Sigmoid colon (tissue), 7 donors: ENCODE results near the gene NTHL1. TPM values are rescaled to one million over a fixed set of nuclear protein-coding genes. Genes with fewer than 3 reads are reported as not detected.
A peak's percentile ranks its signal among the peaks of the same experiment; 100 is the strongest.

Source experiments
- DNase-seq: peaks from one replicate; pipeline ENCODE4 v3.0.0-alpha.2; 2019
- H3K27ac ChIP-seq, 4 donors: fragments of 200-600 bp; sonication (generic); one replicate each; pipeline ENCODE4 v1.5.1; 2016 to 2019; ENCODE audit warnings: mild to moderate bottlenecking in 1 of 4
- H3K27me3 ChIP-seq, 3 donors: fragments of 200-600 bp; sonication (generic); one replicate each; pipeline ENCODE4 v1.5.1; 2019; ENCODE audit warnings: mild to moderate bottlenecking in 1 of 3
- H3K36me3 ChIP-seq, 4 donors: fragments of 200-600 bp; sonication (generic); one replicate each; pipeline ENCODE4 v1.5.1; 2016 to 2019
- H3K4me1 ChIP-seq, 4 donors: fragments of 200-600 bp; sonication (generic); one replicate each; pipeline ENCODE4 v1.5.1; 2017 to 2019
- H3K4me3 ChIP-seq, 4 donors: fragments of 200-600 bp; sonication (generic); one replicate each; pipeline ENCODE4 v1.5.1; 2017 to 2019; ENCODE audit warnings: mild to moderate bottlenecking in 2 of 4, moderate library complexity in 1 of 4
- H3K9me3 ChIP-seq, 4 donors: fragments of 200-600 bp in 3 of 4; sonication (generic) in 3 of 4; one replicate each; pipeline versions ENCODE4 v1.5.1 to v1.6.1; 2013 to 2019
- EP300 ChIP-seq, 4 donors: sonication (generic); formaldehyde crosslinking; IDR thresholded peaks; one replicate each; pipeline ENCODE4 v1.6.1; 2017; ENCODE audit warnings: antibody characterized with exemption in 4 of 4
- POLR2A ChIP-seq, 2 donors: fragments of 450-650 bp; IDR thresholded peaks; one replicate each; pipeline ENCODE4 v1.6.1; 2016; ENCODE audit warnings: antibody characterized with exemption in 2 of 2, mild to moderate bottlenecking in 2 of 2, moderate library complexity in 2 of 2
- POLR2AphosphoS5 ChIP-seq, 4 donors: sonication (generic); formaldehyde crosslinking; IDR thresholded peaks; one replicate each; pipeline ENCODE4 v1.6.1; 2017; ENCODE audit warnings: antibody characterized with exemption in 4 of 4
- WGBS, 2 donors: extraction: QIAGEN DNeasy Blood & Tissue Kit; methylation state at CpG; one replicate each; pipeline ENCODE4 v1.1.7; 2013; 5-methylcytosine and 5-hydroxymethylcytosine counted together
- intact Hi-C: fragments of 100-400 bp; cut with DNase I; formaldehyde crosslinking; loops from one replicate; pipeline ENCODE4 v1.15.1; 2023
- polyA plus RNA-seq, 3 donors: library from polyadenylated mRNA; stranded (reverse); fragments of 200-250 nt; gene quantifications; one replicate each; pipeline ENCODE4 v1.2.3, GENCODE V29; 2013
- total RNA-seq, 4 donors: library from RNA; depleted of rRNA; stranded (reverse); fragments of >200 nt; gene quantifications; one replicate each; pipeline ENCODE4 v1.1.0, GENCODE V29; 2016
- TF ChIP-seq, protein P1 (sequence below), 4 experiments: fragments of 450-650 bp in 3 of 4; fragments of 200-600 bp in 1 of 4; IDR thresholded peaks; one replicate each; pipeline ENCODE4 v1.5.1; 2016 to 2019; ENCODE audit warnings: antibody characterized with exemption in 4 of 4, mild to moderate bottlenecking in 3 of 4, moderate library complexity in 2 of 4
- donor health status: healthy with polysubstance abuse.
- donor health status: Bipolar disorder and iron deficiency.
- donor health status: healthy.

NTHL1 gene
- total and polyA plus RNA-seq, 7 donors: 18.4 to 44.5 (median 28.5) TPM

DNA sequence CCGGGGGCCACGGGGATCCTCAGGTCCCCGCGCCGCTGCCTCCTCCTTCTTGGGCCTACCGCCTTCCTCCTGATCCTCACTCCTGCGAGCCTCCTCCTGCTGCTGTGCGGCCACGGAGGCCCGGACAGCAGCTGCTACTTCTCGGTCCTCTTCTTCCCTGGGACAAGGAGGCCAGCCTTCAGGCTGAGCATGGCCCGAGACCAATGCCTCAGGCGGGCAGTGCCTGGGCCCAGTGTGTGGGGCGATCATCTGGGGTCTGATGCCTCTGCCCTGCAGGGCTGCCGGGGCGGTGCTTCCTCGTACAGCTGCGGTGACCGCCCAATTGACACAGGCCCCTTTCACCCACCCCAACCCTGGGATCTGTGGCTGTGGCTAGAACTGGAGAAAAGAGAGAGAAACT, 46.6 kb downstream of the NTHL1 start:
- Histone ChIP-seq H3K27ac (no peak overlapping the region), H3K9me3 (no peaks in the 10 kb centered on the region), H3K4me3 (no peak overlapping the region), H3K27me3 (no peaks in the 10 kb centered on the region), H3K36me3 (peaks cover 36 to 65% (median 49%) of the 10 kb centered on the region in 4 donors), H3K4me1 (peaks cover 0 to 32% (median 27%) of the 10 kb centered on the region in 4 donors)
- TF ChIP-seq, protein P1, sequence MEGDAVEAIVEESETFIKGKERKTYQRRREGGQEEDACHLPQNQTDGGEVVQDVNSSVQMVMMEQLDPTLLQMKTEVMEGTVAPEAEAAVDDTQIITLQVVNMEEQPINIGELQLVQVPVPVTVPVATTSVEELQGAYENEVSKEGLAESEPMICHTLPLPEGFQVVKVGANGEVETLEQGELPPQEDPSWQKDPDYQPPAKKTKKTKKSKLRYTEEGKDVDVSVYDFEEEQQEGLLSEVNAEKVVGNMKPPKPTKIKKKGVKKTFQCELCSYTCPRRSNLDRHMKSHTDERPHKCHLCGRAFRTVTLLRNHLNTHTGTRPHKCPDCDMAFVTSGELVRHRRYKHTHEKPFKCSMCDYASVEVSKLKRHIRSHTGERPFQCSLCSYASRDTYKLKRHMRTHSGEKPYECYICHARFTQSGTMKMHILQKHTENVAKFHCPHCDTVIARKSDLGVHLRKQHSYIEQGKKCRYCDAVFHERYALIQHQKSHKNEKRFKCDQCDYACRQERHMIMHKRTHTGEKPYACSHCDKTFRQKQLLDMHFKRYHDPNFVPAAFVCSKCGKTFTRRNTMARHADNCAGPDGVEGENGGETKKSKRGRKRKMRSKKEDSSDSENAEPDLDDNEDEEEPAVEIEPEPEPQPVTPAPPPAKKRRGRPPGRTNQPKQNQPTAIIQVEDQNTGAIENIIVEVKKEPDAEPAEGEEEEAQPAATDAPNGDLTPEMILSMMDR (IDR thresholded peaks at IDR 0.05): no peak
- no peak for TF ChIP-seq POLR2AphosphoS5 (IDR thresholded peaks at IDR 0.05)
- no peak for TF ChIP-seq EP300 (IDR thresholded peaks at IDR 0.05)
- no peak for TF ChIP-seq POLR2A (IDR thresholded peaks at IDR 0.05)
- 96 to 97% methylated on average over 19 of the region's 19 CpGs for WGBS, 2 donors
- intact Hi-C loops: no loop called here
- no peak for DNase-seq

DNA sequence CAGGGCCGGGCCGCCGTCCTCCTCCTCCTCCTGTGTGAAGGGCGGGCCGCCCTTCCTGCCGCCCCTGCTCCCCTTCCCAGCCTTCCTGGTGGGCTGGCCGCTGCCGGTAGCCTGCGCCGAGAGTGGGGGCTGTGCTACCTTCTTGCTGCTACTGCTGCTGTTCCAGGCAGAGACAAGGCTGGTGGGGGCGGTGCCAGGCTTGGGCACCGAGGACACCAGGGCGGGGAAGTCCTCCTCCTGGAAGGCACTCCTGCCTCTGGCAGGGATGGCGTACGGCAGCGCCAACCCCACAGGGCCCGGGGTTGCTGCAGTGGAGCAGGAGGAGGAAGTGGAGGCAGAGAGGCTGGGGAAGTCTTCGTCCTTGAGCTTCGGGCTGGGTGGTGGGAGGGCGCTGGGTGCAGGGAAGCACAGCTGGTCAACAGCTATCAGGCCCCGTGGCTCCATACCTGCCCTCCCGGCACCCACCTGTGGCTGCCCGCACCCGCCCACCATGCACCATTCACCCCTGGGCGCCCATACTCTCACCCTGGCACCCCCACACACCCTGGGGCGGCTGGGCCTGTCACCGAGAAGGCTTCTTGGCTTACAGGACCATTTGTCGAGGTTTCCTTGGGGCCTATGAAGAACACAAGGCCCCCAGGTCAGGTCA, 47.6 kb downstream of the NTHL1 start:
- TF ChIP-seq POLR2A (IDR thresholded peaks at IDR 0.05) (no peak), POLR2AphosphoS5 (IDR thresholded peaks at IDR 0.05) (no peak), EP300 (IDR thresholded peaks at IDR 0.05) (no peak)
- TF ChIP-seq, protein P1 (IDR thresholded peaks at IDR 0.05): no peak
- Histone ChIP-seq H3K27ac (no peak overlapping the region), H3K4me3 (no peak overlapping the region), H3K27me3 (no peaks in the 10 kb centered on the region), H3K4me1 (peaks cover 0 to 25% (median 17%) of the 10 kb centered on the region in 4 donors), H3K36me3 (peaks cover 36 to 65% (median 49%) of the 10 kb centered on the region in 4 donors), H3K9me3 (no peaks in the 10 kb centered on the region)
- no peak for DNase-seq
- WGBS, 2 donors: 87 to 92% methylated on average over 28 of the region's 28 CpGs
- intact Hi-C loops: no loop called here

- TF ChIP-seq POLR2A (IDR thresholded peaks at IDR 0.05) (no peak), POLR2AphosphoS5 (IDR thresholded peaks at IDR 0.05) (no peak), EP300 (IDR thresholded peaks at IDR 0.05) (no peak)
- TF ChIP-seq, protein P1 (IDR thresholded peaks at IDR 0.05): no peak
- no peak overlapping the region for H3K27ac ChIP-seq
- peaks cover 0 to 16% (median 8%) of the 10 kb centered on the region in 4 donors for H3K4me1 ChIP-seq
- no peak for DNase-seq
- H3K9me3 ChIP-seq: no peaks in the 10 kb centered on the region
- H3K36me3 ChIP-seq: peaks cover 36 to 65% (median 49%) of the 10 kb centered on the region in 4 donors
- no peaks in the 10 kb centered on the region for H3K27me3 ChIP-seq
- H3K4me3 ChIP-seq: no peak overlapping the region
- intact Hi-C loops: no loop called here
- whole genome bisulfite sequencing, 2 donors: 96% methylated on average over 39 of the region's 39 CpGs
These were observed 48.5 kb downstream of the NTHL1 start for GRCh38 chr16:1998852-1999801.

DNA sequence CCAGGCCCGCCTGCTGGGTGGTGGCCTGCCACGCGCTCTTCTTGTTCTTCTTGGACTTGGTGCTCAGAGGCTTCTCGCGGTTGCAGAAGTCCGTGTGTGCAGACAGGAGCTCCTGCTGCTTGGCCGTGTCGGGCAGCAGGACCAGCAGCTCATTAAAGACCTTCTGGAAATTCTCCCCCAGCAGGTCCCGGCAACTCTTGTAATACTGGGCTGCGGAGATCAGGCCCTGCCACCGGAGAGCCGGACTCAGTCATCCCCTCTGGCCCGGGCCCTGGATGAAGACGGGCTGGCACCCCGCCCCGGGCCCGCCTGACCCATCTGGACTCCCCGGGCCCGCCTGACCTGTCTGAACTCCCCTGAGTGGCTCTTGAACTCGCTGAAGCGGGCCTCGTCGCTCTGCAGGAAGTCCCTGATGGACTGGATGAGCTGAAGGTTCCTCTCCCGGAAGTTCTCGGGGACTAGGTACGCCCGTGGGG, 49.2 kb downstream of the NTHL1 start:
- peaks cover 36 to 64% (median 49%) of the 10 kb centered on the region in 4 donors for H3K36me3 ChIP-seq
- H3K9me3 ChIP-seq: no peaks in the 10 kb centered on the region
- TF ChIP-seq EP300 (IDR thresholded peaks at IDR 0.05) (no peak), POLR2AphosphoS5 (IDR thresholded peaks at IDR 0.05) (no peak), POLR2A (IDR thresholded peaks at IDR 0.05) (no peak)
- TF ChIP-seq, protein P1 (IDR thresholded peaks at IDR 0.05): no peak
- H3K27ac ChIP-seq: peak overlapping the region in 2 of 4 donors; percentile 31 to 49
- intact Hi-C loops: no loop called here
- 88 to 93% methylated on average over 27 of the region's 27 CpGs for WGBS, 2 donors
- peaks cover 0 to 9% (median 1%) of the 10 kb centered on the region in 4 donors for H3K4me1 ChIP-seq
- H3K4me3 ChIP-seq: no peak overlapping the region
- peaks cover 0 to 2% (median 0%) of the 10 kb centered on the region in 3 donors for H3K27me3 ChIP-seq
- no peak for DNase-seq
